ENCODE data around the gene HAUS6. TPM values are rescaled to one million over a fixed set of nuclear protein-coding genes. Genes with fewer than 3 reads are reported as not detected.

Gene HAUS6
- total and polyA plus RNA-seq, 2 of the 13 experiments (the other 11 are each of a cell fraction or from before 2014, with no cell fraction given) = 9.8 to 31.1 TPM

GRCh38 chr9:19149230-19149629, 46.5 kb upstream of the HAUS6 start:
- POLR2A ChIA-PET = no interaction called here
- H3K79me2 ChIP-seq (ENCODE audit: insufficient read depth, low read length) = no peaks in the 10 kb centered on the region
- H3K27ac ChIP-seq (ENCODE audit: extremely low read length, insufficient read depth, low read length) = no peak overlapping the region
- H3K4me2 ChIP-seq (ENCODE audit: low read depth, low read length) = no peak overlapping the region
- H4K20me1 ChIP-seq (ENCODE audit: insufficient read depth, low read length) = no peaks in the 10 kb centered on the region
- H3K36me3 ChIP-seq (replicated peaks in 1 of 2; ENCODE audit: control insufficient read depth in 1 of 2, insufficient read depth in 2 of 2, low read length in 2 of 2) = no peaks in the 10 kb centered on the region
- peaks cover 87% of the 10 kb centered on the region for H3K4me1 ChIP-seq (ENCODE audit: insufficient read depth, low read length)
- intact Hi-C loops (cut with micrococcal nuclease; ENCODE audit: unreplicated experiment) = no loop called here
- ATAC-seq = no peak
- no peak overlapping the region for H2AFZ ChIP-seq (ENCODE audit: low read length)
- CTCF ChIA-PET (ENCODE audit: low intra/inter-chr PET ratio, low total read pairs) = no interaction called here
- TF ChIP-seq YY1 (IDR thresholded peaks at IDR 0.05; ENCODE audit: insufficient read depth, insufficient replicate concordance, low read depth, low read length) (no peak), ARNT2 (CRISPR knock-in tag; IDR thresholded peaks at IDR 0.05; ENCODE audit: low read depth) (no peak), PCBP2 (optimal IDR thresholded peaks at IDR 0.05; ENCODE audit: low read depth, low read length, poor library complexity, severe bottlenecking) (no peak), KDM5B (CRISPR knock-in tag; IDR thresholded peaks at IDR 0.05; ENCODE audit: borderline replicate concordance) (no peak), ZNF749 (CRISPR knock-in tag; IDR thresholded peaks at IDR 0.05; ENCODE audit: borderline replicate concordance) (no peak), MZF1 (CRISPR knock-in tag; IDR thresholded peaks at IDR 0.05; ENCODE audit: borderline replicate concordance) (no peak), POLR2AphosphoS2 (IDR thresholded peaks at IDR 0.05; ENCODE audit: low read depth, low read length) (no peak), SAP130 (CRISPR knock-in tag; IDR thresholded peaks at IDR 0.05; ENCODE audit: low read depth) (no peak), ZNF614 (CRISPR knock-in tag; IDR thresholded peaks at IDR 0.05; ENCODE audit: borderline replicate concordance) (no peak), NFATC3 (CRISPR knock-in tag; IDR thresholded peaks at IDR 0.05) (no peak), RFXANK (CRISPR knock-in tag; IDR thresholded peaks at IDR 0.05) (no peak), ZNF468 (CRISPR knock-in tag; IDR thresholded peaks at IDR 0.05) (no peak), ZNF7 (CRISPR knock-in tag; IDR thresholded peaks at IDR 0.05) (no peak)
- TF ChIP-seq, protein P1, sequence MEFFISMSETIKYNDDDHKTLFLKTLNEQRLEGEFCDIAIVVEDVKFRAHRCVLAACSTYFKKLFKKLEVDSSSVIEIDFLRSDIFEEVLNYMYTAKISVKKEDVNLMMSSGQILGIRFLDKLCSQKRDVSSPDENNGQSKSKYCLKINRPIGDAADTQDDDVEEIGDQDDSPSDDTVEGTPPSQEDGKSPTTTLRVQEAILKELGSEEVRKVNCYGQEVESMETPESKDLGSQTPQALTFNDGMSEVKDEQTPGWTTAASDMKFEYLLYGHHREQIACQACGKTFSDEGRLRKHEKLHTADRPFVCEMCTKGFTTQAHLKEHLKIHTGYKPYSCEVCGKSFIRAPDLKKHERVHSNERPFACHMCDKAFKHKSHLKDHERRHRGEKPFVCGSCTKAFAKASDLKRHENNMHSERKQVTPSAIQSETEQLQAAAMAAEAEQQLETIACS (CRISPR knock-in tag; IDR thresholded peaks at IDR 0.05) = no peak
- no TSS peak for BruUV-seq (replicated peaks)
- FAIRE-seq = no peak
- in situ Hi-C loops (cut with HindIII; ENCODE audit: extremely low pct_ligation_motif_present, low pct_unique_long_range_greater_than_20kb) = no loop called here
- H3K4me3 ChIP-seq (replicated peaks in 1 of 3; ENCODE audit: insufficient read depth in 1 of 3, low read depth in 2 of 3, low read length in 3 of 3) = no peak overlapping the region
- no peak for DNase-seq (ENCODE audit: low spot score)
- no peaks in the 10 kb centered on the region for H3K27me3 ChIP-seq (ENCODE audit: control insufficient read depth in 1 of 2, insufficient read depth in 2 of 2, low read length in 2 of 2)
- no peaks in the 10 kb centered on the region for H3K9me3 ChIP-seq (ENCODE audit: low read length)
- 77% methylated on average over 3 of the region's 3 CpGs for WGBS (ENCODE audit: low lambda C conversion rate)
- no peak overlapping the region for H3K9ac ChIP-seq (ENCODE audit: insufficient read depth, low read depth, low read length)

Measured in HepG2 (cell line).